HEK293T (cell line): ENCODE data around the gene NPFF.

ENCODE experiments used
- CTCF ChIA-PET: fragments of 350-600 bp; formaldehyde crosslinking; extraction: SDS; loops from one replicate; lab custom pipeline; 2021; ENCODE audit warnings: antibody characterized with exemption, inconsistent platforms; lab: Yijun Ruan, JAX
- POLR2A ChIA-PET: fragments of 350-600 bp; formaldehyde crosslinking; extraction: SDS; loops from one replicate; lab custom pipeline; 2020; ENCODE audit warnings: antibody characterized with exemption, inconsistent platforms; lab: Yijun Ruan, JAX
- DNase-seq: peaks from one replicate; pipeline ENCODE4 v3.0.0; 2012; ENCODE audit warnings: mixed read lengths; ENCODE audit errors: extremely low spot score
- ARNT ChIP-seq: fragments of 450-650 bp; IDR thresholded peaks from 2 replicates; pipeline ENCODE4 v1.6.1; 2017; ENCODE audit warnings: mild to moderate bottlenecking
- BHLHE40 ChIP-seq: fragments of 450-650 bp; IDR thresholded peaks from 2 replicates; pipeline ENCODE4 v1.6.1; 2016; ENCODE audit warnings: mild to moderate bottlenecking, moderate library complexity, borderline replicate concordance
- CTBP1 ChIP-seq: fragments of 450-650 bp; IDR thresholded peaks from 2 replicates; pipeline ENCODE4 v1.6.1; 2016; ENCODE audit warnings: borderline replicate concordance
- ELF4 ChIP-seq: fragments of 450-650 bp; IDR thresholded peaks from 2 replicates; pipeline ENCODE4 v1.6.1; 2017; ENCODE audit warnings: antibody characterized with exemption
- FOXA1 ChIP-seq: fragments of 450-650 bp; IDR thresholded peaks from 2 replicates; pipeline ENCODE4 v1.6.1; 2016; ENCODE audit warnings: mild to moderate bottlenecking
- FOXK2 ChIP-seq: fragments of 450-650 bp; IDR thresholded peaks from 2 replicates; pipeline ENCODE4 v1.6.1; 2016; ENCODE audit warnings: mild to moderate bottlenecking
- FOXM1 ChIP-seq: fragments of 450-650 bp; IDR thresholded peaks from 2 replicates; pipeline ENCODE4 v1.6.1; 2017; ENCODE audit warnings: mild to moderate bottlenecking, borderline replicate concordance
- HDGF ChIP-seq: fragments of 450-650 bp; IDR thresholded peaks from 2 replicates; pipeline ENCODE4 v1.6.1; 2017; ENCODE audit warnings: antibody characterized with exemption, borderline replicate concordance
- L3MBTL2 ChIP-seq: fragments of 450-650 bp; conservative IDR thresholded peaks from 2 replicates; pipeline ENCODE4 v1.6.1; 2016; ENCODE audit warnings: mild to moderate bottlenecking
- LEF1 ChIP-seq: fragments of 450-650 bp; IDR thresholded peaks from 2 replicates; pipeline ENCODE4 v1.6.1; 2017; ENCODE audit warnings: mild to moderate bottlenecking, borderline replicate concordance
- NFRKB ChIP-seq: fragments of 450-650 bp; IDR thresholded peaks from 2 replicates; pipeline ENCODE4 v1.6.1; 2016; ENCODE audit warnings: mild to moderate bottlenecking, moderate library complexity
- PKNOX1 ChIP-seq: fragments of 450-650 bp; IDR thresholded peaks from 2 replicates; pipeline ENCODE4 v1.6.1; 2016
- SP1 ChIP-seq: fragments of 450-650 bp; IDR thresholded peaks from 2 replicates; pipeline ENCODE4 v1.6.1; 2017
- SUZ12 ChIP-seq: fragments of 450-650 bp; IDR thresholded peaks from 2 replicates; pipeline ENCODE4 v1.6.1; 2016; ENCODE audit warnings: mild to moderate bottlenecking
- TARDBP ChIP-seq: fragments of 450-650 bp; IDR thresholded peaks from 2 replicates; pipeline ENCODE4 v1.6.1; 2016
- ZNF384 ChIP-seq: fragments of 450-650 bp; IDR thresholded peaks from 2 replicates; pipeline ENCODE4 v1.6.1; 2016

Gene NPFF

DNA sequence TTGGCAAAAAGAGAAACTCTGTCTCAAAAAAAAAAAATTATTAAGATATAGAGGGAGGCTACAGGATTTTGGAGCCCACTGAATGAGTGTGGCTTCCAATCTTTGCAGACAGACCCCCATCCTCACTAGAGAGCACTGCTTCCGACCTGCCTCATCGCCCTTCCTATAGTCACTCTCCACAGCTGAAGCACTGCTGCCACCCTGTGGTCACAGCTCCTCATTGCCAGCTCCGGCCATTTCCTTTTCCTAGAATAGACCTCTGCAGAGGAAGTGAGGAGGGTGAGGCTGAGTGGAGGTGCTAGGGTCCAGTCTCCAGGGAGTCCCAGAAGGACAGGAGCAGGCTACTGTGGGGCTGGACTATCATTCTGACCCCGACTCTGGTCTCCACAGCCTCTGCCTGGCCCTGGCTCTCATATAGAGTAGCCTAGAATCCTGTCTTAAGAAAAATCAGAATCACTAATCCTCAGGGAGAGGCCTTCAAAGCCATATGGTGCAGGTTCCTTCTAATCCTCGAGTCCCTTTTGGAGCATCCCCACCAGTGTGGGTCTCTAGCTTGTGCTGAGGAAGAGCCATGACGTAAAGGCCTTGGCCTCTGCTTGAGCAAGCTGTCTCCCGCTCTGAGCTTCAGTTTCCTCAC lies 1.4 kb upstream of the NPFF start:
- ChIA-PET POLR2A (interaction anchor here (0.6 to 4.9 kb wide), 4 partner anchors 8 to 32 kb away, joined by 3 to 38 read pairs (median 3); partner anchors contain the start of gene TARBP2), CTCF (interaction anchor here (0.5 to 3.1 kb wide), 10 partner anchors 15 to 349 kb away, joined by 3 to 13 read pairs (median 5); partner anchors contain the start of gene AAAS)
- TF ChIP-seq BHLHE40: no peak
- no peak for TF ChIP-seq PKNOX1
- no peak for TF ChIP-seq FOXM1
- TF ChIP-seq LEF1: no peak
- TF ChIP-seq SUZ12: no peak
- no peak for TF ChIP-seq FOXK2
- no peak for TF ChIP-seq ARNT
- no peak for TF ChIP-seq L3MBTL2
- no peak for TF ChIP-seq ELF4
- TF ChIP-seq HDGF: no peak
- TF ChIP-seq NFRKB: no peak
- no peak for TF ChIP-seq CTBP1
- no peak for TF ChIP-seq TARDBP
- TF ChIP-seq SP1: no peak
- no peak for TF ChIP-seq FOXA1
- peak; percentile 83 for DNase-seq

GRCh38 chr12:53507603-53507885 lies 260 bp upstream of the NPFF start:
- no peak for TF ChIP-seq SUZ12
- TF ChIP-seq NFRKB: no peak
- TF ChIP-seq ELF4: no peak
- no peak for TF ChIP-seq ZNF384
- TF ChIP-seq CTBP1: no peak
- TF ChIP-seq L3MBTL2: no peak
- no peak for TF ChIP-seq FOXM1
- no peak for TF ChIP-seq HDGF
- TF ChIP-seq SP1: no peak
- no peak for TF ChIP-seq ARNT
- TF ChIP-seq LEF1: no peak
- TF ChIP-seq BHLHE40: no peak
- TF ChIP-seq FOXA1: no peak
- ChIA-PET POLR2A (no interaction called here), CTCF (interaction anchor here (0.7 kb wide), 1 partner anchor 86 kb away, joined by 7 read pairs; no protein-coding TSS in a partner anchor)

GRCh38 chr12:53506450-53506785 lies 866 bp downstream of the NPFF start:
- DNase-seq: no peak
- POLR2A ChIA-PET: interaction anchor here (0.5 kb wide), 1 partner anchor 118 kb away, joined by 3 read pairs; no protein-coding TSS in a partner anchor
- CTCF ChIA-PET: no interaction called here
- TF ChIP-seq FOXK2: no peak
- TF ChIP-seq TARDBP: no peak
- no peak for TF ChIP-seq CTBP1
- TF ChIP-seq ELF4: no peak
- no peak for TF ChIP-seq HDGF
- TF ChIP-seq LEF1: no peak
- TF ChIP-seq ARNT: no peak
- TF ChIP-seq BHLHE40: no peak
- TF ChIP-seq ZNF384: no peak
- TF ChIP-seq FOXM1: no peak
- TF ChIP-seq SUZ12: no peak
- TF ChIP-seq PKNOX1: no peak
- no peak for TF ChIP-seq NFRKB

More at GRCh38 chr12:53507603-53507885, 260 bp upstream of the NPFF start:
- no peak for DNase-seq

GRCh38 chr12:53505555-53506449 lies 1.5 kb downstream of the NPFF start:
- TF ChIP-seq FOXA1 (no peak), HDGF (no peak), ELF4 (no peak), LEF1 (no peak), BHLHE40 (no peak), NFRKB (no peak), SP1 (no peak), CTBP1 (no peak), TARDBP (no peak), FOXK2 (no peak), FOXM1 (no peak), L3MBTL2 (no peak), ARNT (no peak), SUZ12 (no peak), PKNOX1 (no peak), ZNF384 (no peak)
- ChIA-PET POLR2A (interaction anchor here (0.5 to 1.3 kb wide), 2 partner anchors 118 to 181 kb away, joined by 3 read pairs; no protein-coding TSS in a partner anchor), CTCF (no interaction called here)
- no peak for DNase-seq

GRCh38 chr12:53505086-53505485 lies 2.2 kb downstream of the NPFF start:
- POLR2A ChIA-PET: interaction anchor here (1.1 to 1.3 kb wide), 2 partner anchors 124 to 180 kb away, joined by 3 read pairs; no protein-coding TSS in a partner anchor
- CTCF ChIA-PET: no interaction called here
- TF ChIP-seq LEF1 (no peak), HDGF (no peak), NFRKB (no peak), ZNF384 (no peak), CTBP1 (no peak), BHLHE40 (no peak), ELF4 (no peak)
- DNase-seq: no peak
